GM12801 (cell line): ENCODE results near the gene PIGV.

Source experiments
- TF ChIP-seq, protein P1 (sequence below): IDR thresholded peaks from one replicate; pipeline ENCODE4 v1.5.1; 2011; ENCODE audit warnings: control low read depth; ENCODE audit not compliant: insufficient read length; ENCODE audit errors: extremely low read depth

Gene PIGV

DNA sequence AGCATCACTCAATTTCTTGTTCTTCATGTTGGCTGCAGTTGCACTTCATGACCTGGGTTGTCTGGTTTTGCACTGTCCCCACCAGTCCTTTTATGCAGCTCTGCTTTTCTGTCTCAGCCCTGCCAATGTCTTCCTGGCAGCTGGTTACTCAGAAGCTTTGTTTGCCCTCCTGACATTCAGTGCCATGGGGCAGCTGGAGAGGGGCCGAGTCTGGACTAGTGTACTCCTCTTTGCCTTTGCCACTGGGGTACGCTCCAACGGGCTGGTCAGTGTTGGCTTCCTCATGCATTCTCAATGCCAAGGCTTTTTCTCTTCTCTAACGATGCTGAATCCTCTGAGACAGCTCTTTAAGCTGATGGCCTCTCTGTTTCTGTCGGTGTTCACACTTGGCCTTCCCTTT is 6.6 kb downstream of the PIGV start:
- TF ChIP-seq, protein P1, sequence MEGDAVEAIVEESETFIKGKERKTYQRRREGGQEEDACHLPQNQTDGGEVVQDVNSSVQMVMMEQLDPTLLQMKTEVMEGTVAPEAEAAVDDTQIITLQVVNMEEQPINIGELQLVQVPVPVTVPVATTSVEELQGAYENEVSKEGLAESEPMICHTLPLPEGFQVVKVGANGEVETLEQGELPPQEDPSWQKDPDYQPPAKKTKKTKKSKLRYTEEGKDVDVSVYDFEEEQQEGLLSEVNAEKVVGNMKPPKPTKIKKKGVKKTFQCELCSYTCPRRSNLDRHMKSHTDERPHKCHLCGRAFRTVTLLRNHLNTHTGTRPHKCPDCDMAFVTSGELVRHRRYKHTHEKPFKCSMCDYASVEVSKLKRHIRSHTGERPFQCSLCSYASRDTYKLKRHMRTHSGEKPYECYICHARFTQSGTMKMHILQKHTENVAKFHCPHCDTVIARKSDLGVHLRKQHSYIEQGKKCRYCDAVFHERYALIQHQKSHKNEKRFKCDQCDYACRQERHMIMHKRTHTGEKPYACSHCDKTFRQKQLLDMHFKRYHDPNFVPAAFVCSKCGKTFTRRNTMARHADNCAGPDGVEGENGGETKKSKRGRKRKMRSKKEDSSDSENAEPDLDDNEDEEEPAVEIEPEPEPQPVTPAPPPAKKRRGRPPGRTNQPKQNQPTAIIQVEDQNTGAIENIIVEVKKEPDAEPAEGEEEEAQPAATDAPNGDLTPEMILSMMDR: no peak

DNA sequence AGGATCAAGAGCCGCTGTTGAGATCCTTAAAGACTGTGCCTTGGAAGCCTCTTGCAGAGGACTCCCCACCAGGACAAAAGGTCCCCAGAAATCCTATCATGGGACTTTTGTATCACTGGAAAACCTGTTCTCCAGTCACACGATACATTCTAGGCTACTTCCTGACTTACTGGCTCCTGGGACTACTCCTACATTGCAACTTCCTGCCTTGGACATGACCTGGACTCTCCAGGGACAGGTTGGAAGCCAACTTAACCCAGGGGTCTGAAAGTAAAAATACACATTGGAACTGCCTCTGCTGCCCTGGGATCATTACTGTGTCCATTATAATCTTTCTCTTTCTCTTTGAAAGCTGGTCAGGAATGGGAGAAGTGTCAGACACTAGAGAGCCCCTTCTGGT is 9.9 kb downstream of the PIGV start:
- TF ChIP-seq, protein P1: no peak

DNA sequence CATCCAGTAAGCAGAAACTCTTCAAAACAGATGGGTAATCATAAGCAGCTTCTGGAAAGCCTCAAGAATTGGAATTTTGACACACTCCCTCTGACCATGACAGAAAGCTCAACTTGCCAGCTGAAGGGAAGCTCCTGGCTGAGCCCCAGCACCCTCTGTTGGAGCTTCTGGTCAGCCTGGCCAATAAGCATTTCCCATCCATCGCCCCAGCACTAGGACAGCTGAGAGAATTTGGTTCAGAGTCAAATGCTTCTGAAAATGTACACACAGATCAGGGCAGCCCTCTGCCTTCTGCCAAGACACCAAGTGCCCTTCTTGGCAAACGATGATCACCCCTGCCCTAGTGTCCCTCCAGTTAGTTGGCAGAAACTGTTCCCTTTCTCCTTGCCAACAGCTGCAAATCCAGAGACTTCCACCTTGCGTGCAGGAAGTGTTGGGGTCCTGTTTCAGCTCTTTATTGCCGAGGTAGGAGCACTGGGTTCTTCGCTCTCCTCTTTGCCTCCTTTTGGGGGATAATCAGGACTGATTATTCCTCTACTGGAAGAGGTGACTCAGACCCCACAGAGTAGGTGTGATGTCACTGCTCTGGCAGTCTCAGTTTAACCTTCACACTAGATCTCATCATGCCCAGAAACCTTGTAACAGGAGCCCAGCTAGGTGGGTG is 11.9 kb downstream of the PIGV start:
- TF ChIP-seq, protein P1: no peak

DNA sequence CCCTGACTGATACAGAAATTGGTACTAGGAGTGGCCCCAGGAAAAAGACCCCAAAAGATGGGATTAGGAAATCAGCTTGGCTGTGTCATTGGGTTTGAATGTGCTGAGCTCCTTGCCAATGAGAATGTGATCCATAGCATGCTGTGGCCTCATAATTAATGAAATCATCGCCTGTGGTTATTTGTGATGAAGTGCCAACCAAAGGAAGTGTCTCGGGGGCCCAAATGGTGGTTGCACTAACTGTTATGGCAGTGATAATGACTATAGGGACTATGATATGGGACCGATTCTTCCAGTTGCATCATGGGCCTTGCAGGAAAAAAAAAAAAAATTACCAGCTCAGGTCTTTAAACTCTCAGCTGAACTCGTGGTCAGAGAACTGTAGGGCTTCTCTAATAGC is 23.3 kb downstream of the PIGV start:
- TF ChIP-seq, protein P1: no peak

DNA sequence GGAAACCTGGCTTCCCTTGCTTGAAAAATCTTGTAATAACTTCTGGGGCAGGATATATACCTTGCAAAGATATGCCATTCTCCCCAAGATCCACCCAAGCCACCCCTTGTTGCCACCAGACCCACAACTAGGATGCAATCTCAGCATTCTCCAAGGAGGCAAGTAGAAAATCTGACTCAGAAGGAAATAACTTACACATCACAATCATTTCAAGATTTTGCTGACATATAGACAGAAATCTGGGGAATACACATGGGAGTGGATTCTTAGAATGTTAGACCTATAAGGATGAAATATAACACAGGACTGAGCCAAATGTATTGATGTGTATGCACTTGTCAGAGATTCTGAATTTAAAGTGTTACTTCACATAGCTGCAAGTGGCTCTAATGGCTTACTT is 24.0 kb downstream of the PIGV start:
- TF ChIP-seq, protein P1: no peak

DNA sequence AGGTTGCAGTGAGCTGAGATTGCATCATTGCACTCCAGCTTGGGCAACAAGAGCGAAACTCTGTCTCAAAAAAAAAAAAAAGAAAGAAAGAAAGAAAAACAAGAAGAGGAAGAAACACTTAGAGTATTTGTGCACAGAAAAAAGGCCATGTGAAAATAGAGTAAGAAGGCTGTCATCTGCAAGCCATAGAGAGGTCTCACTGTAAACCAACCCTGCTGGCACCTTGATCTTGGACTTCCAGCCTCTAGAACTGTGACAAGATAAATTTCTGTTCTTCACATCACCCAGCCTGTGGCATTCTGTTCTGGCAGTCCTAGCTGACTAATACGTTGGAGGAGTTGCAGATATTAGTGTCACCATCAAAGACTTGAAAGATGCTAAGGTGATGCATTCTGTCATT is 26.6 kb downstream of the PIGV start:
- TF ChIP-seq, protein P1: no peak

DNA sequence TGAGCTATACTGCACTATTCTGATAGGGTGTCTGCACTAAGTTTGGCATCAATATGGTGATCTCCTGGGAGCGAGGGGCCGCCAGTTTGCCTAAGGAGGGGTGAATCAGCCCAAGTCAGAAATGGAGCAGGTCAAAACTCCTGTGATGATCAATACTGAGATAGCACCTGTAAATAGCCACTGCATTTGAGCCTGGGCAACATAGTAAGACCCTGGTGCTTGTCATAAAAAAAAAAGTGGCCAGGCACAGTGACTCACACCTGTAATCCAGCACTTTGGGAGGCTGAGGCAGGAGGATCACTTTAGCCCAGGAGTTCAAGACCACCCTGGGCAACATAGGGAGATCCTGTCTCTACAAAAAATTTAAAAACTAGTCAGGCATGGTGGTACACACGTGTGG is 27.1 kb downstream of the PIGV start:
- TF ChIP-seq, protein P1: no peak

DNA sequence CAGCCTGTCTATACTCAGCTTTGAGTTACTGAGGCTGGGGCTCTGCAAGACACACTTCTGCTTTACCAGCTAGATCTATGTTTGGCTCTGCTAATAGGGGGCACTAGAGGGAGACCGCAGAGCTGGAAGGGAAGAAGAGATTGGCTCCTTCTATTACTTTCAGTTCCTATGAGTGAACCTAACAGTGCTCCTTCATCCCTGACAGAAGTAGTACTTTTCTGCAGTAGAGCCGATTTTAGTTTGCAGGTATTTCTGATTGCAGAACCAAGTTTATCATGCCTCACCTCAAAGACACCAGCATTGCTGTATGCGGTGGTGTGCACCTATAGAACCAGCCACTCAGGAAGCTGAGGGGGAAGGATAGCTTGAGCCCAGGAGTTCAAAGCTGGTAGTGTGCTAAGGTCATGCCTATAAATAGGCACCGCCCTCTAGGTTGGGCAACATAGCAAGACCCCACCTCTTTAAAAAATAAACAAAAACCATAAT is 33.1 kb downstream of the PIGV start:
- TF ChIP-seq, protein P1: no peak
